NCI-H1436 (cell line): Measurements from ENCODE around the gene NME8.
A peak's percentile ranks its signal among the peaks of the same experiment; 100 is the strongest.
"Not testable (repeated sequence)": the region's sequence is repeated elsewhere in the genome, so short reads cannot be mapped to it uniquely, and the experiment has no call there.

Experiments
- DNase-seq: peaks from one replicate; lab custom pipeline; 2025; lab: John Stamatoyannopoulos, UW

NME8 gene, protein sequence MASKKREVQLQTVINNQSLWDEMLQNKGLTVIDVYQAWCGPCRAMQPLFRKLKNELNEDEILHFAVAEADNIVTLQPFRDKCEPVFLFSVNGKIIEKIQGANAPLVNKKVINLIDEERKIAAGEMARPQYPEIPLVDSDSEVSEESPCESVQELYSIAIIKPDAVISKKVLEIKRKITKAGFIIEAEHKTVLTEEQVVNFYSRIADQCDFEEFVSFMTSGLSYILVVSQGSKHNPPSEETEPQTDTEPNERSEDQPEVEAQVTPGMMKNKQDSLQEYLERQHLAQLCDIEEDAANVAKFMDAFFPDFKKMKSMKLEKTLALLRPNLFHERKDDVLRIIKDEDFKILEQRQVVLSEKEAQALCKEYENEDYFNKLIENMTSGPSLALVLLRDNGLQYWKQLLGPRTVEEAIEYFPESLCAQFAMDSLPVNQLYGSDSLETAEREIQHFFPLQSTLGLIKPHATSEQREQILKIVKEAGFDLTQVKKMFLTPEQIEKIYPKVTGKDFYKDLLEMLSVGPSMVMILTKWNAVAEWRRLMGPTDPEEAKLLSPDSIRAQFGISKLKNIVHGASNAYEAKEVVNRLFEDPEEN

DNA sequence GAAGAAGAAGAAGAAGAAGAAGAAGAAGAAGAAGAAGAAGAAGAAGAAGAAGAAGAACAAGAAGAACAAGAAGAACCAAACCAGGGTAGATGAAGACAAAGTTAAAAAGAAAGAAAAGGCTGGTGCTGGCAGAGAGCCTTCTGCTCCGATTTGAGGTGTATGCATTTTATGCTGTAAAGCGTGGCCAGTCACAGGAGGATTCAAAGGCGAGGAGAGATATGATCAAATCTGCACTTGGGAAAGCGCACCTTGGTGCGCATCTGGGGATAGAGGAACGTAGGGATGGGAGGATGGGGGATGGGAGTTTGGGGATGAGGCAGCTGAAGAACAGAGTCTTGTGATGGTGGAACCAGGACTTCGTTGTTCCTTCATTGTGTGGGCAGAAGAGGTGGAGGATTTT lies at the start of gene NME8:
Gene NME8, plus strand, starts transcription at position 301 of the 400 bp plus-strand sequence. CDS start 1,670 bp downstream, outside the sequence.
- DNase-seq: no peak

DNA sequence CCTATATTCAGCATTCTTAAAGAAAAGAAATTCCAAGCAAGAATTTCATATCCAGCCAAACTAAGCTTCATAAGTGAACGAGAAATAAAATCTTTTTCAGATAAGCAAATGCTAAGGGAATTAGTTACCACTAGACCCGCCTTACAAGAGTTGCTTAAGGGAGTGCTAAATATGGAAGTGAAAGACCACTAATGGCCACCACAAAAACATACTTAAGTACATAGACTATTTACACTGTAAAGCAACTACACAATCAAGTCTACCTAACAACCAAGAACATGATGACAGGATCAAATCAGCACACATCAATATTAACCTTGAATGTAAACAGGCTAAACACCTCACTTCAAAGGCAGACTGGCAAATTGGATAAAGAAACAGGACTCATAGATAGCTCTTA lies 42.2 kb upstream of the NME8 start:
- DNase-seq: no peak

DNA sequence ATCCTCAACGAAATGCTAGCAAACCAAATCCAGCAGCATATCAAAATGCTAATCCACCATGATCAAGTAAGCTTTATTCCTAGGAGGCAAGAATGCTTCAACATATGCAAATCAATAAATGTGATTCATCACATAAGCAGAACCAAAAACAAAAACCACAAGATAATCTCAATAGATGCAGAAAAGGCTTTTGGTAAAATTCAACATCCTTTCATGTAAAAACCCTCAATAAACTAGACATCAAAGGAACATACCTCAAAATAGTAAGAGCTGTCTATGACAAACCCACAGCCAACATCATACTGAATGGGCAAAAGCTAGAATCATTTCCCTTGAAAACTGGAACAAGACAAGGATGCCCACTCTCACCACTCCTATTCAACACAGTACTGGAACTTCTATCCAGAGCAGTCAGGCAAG lies 36.2 kb upstream of the NME8 start:
- not testable (repeated sequence) for DNase-seq

DNA sequence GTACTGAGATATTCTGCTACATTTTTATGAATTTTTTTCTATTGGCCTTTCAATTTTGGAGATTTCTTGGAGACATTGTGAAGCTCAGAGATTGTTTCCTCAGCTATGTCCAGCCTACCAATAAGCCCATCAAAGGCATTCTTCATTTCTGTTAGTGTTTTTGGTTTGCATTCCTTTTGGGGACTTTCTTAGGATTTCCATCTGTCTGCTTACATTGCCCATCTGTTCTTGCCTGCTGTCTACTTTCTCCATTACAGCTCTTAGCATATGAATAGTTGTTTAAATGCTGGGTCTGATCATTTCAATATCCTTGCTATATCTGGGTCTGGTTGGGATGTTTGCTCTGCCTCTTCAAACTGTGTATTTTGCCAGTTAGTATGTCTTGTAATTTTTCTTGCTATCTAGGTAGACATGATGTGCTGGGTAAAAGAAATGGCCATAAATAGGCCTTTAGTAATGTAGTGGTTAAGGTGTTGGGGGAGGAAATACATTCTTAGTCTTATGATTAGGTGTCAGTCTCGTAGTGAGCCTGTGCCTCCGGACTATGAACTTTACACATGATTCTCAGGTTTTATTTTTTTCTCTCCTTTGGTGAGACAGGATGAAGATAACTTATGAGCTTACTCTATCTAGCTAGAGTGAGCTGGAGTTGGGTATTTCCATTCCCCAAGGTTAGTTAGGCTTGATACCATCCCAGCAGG lies 32.6 kb upstream of the NME8 start:
- no peak for DNase-seq

DNA sequence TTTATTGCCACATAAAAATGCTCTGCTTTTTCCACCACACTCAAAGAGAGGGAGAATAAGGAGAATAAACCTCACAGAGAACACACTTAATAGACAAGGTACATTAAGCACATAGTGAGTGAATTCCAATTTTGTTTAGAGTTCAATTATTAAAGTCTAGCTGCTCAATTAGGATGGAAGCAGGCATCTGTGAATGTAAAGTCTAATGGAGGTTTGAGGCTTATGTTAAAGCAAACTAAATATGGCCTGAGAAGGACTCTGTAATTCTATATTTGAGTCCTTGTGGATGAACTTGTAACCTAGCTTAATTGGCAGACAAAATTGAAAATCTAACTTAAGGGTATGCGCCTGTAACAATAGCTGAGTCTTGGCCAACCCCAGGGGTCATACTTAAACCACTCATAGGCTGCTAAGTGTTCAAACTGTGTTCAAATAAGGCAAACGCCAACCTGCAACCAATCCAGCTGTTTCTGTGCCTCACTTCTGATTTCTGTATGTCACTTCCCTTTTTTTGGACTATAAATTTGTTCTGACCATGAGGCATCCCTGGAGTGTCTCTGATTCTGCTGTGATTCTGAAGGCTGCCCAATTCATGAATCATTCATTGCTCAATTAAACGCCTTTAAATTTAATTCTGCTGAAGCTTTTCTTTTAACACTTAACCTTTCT lies 31.3 kb upstream of the NME8 start:
- DNase-seq: no peak

DNA sequence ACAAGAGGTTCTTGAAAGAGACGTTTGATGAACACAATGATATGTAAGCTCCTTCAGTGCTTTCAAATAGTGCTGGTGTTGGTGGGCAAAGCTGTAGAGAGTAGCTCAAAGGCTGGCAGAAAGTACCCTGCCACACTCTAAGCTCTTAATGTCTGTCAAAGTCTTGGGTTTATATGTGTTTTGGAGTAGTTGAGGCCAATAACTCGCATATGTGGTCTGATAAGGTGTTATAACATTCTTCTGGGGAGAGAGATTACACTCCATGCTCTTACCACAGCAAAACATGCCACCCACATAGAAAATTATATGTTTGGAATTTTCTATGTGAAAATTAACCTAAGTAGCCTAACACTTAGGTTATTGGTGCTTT lies 30.8 kb upstream of the NME8 start:
- no peak for DNase-seq

DNA sequence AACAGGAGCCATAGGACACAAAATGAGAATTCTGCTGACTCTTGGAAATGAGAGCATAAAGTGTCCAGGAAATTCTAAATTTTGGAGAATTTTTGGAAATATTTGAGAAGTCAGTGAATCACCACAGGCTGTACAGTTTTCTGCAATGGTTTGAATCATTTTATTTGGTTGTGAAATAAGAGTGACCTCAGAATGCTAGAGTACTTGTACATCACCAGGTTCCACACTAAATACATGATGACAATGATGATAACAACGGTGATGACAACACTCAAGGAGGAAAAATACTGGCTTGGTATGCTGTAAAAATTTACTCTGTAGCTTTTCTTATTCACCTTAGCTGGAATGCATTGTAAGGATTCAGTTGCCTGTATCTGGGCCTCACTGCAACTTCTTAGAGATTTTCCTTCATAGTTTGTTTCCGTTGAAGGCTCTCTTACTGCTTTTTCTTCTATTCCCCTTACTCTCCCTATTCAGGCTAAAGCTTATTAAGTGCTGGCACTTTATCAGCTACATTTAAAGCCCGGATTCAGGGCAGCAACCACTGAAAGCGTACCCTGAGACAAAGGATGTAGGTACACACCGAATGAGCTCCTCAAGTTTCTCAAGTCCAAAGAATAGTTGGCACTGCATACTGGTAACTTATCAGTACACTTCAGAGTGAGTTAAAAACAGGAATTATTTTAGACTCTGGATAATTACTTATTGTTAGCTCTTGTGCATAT lies 30.2 kb upstream of the NME8 start:
- no peak for DNase-seq

DNA sequence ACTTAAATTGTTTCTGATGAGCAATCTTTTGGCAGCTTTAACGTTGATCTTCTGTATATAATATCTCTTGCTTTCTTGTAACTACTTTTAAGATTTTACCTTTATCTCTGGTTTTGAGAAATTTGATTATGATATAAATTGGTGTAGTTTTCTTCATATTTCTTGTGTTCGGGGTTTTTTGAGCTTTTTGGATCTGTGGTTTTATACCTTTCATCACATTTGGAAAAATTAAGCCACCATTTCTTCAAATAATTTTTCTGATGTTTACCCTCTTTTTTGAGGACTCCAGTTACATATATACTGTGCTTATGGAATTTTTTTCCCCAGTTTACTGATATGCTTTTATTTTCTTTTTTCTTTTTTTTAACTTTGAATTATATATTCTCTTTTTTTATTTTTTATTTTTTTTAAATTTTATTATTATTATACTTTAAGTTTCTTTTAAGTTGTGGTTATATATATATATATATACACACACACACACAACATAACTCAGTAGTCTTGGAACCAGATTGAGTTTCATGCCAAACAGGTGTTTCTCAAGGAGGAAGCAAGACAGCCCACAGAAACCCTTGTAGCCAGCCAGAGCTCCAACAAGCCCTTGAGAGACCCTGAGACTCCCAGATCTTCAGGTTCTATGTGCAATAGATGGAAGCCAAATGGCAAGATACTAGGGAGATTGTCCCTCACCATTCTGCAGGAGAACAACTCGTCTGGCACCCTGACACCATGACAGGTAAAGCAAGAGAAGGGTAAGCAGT lies 27.5 kb upstream of the NME8 start:
- DNase-seq: no peak

DNA sequence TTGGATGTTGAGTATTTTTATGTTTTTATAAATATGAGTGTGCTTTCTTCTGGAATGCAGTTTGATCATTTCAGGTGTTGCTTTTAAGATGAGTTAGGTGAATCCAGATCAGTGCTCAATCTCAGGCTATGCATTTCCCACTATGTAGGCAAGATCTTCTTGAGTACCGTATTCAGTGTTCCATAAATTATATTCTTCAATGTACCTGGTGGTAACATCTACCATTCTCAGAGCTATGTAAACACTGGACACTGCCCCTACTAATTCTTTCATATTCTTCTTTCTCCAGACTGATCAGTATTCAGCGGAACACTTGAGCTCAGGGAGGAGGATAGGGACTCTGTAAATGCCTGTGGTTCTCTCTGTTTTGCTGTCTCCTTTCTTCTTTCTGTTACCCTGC lies 25.5 kb upstream of the NME8 start:
- no peak for DNase-seq

DNA sequence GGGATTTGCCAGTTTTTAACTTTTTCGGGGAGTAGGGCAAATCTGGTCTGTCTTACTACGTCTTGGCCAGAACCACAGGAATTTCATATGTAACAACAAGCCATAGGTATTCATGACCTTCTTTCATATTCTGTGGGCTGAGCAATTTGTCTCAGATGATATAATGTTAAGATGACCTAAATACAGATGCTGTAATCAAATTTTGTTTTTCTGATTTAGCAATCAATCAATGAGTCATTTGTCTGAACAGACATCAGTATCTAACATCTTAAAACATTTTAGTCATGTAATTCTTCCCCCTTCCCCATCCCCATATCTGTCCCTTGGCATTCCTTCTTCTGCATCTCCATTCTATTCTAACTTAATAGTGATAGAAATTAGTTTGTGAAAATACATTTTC lies 24.8 kb upstream of the NME8 start:
- no peak for DNase-seq

DNA sequence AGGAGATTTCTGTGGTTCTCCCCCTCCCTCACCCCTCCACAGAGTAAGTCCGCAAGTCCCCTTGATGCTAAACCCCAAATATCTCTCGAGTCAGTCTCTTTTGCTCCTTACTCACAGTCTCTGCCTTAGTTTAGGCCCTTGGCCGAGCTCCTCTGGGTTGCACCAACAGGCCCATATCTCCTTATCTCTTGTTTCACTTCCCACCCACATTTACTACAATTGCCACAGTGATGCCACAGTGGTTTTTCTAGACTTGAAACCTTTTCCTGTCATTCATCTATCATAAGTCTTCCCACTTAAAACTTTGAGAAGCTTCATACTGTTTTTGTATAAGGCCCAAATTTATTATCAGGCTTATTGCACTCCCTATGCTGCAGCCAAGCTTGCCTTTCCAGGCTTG lies 23.4 kb upstream of the NME8 start:
- no peak for DNase-seq

DNA sequence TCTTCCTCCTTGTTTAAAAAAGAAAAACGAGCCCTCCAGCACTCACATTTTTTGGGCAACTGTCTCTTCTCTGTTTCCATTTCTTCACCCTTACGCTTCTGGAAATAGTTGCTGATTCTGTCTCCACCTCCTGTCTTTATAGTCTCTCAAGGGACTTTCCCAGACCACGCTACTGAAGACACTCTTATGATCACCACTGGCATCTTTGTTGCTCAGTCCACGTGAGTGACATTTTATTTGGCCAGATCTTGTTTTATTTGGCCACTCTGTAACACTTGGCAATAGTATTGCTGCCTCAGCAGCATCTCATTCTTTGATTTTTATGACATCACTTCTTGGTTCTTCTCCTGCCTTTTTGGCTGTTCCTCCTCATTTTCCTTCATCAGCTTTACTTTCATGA lies 21.6 kb upstream of the NME8 start:
- no peak for DNase-seq

DNA sequence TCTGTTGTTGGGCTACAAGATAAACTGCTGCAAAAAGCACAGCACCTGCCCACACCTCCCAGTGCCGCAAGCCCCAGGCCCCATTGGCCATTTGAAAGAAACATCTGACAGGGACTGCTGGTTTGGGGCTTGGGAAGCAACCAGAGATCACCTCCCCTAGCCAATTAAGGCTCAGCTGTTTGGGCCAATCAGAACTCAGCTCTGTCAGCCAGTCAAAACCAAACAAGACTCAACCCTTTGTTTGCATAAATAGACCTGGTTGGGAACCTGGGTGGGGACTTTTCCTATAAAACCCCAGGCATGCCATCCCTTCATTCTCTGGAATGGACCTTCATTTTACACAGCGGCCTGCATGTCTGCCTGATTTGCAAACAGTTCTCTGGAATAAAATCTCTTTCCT lies 17.2 kb upstream of the NME8 start:
- no peak for DNase-seq

DNA sequence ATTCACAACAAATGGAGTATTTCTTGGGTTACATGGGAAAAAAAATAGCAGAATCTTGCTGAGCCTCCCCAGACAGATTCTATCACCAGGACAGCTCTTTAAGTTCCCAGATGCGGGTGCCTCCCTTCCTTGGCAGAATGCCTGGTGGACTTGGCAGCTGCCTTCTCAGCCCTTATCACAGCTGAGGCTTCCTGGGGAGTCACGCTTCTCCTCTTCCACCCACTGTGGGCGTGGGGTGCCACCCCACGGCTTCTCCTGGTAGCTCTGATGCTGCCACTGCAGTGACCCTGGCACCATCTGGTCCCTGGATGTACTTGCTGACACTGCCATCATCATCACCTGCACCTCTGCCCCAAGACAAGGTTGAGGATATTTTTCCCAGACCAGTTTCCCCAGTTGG lies 16.2 kb upstream of the NME8 start:
- no peak for DNase-seq

DNA sequence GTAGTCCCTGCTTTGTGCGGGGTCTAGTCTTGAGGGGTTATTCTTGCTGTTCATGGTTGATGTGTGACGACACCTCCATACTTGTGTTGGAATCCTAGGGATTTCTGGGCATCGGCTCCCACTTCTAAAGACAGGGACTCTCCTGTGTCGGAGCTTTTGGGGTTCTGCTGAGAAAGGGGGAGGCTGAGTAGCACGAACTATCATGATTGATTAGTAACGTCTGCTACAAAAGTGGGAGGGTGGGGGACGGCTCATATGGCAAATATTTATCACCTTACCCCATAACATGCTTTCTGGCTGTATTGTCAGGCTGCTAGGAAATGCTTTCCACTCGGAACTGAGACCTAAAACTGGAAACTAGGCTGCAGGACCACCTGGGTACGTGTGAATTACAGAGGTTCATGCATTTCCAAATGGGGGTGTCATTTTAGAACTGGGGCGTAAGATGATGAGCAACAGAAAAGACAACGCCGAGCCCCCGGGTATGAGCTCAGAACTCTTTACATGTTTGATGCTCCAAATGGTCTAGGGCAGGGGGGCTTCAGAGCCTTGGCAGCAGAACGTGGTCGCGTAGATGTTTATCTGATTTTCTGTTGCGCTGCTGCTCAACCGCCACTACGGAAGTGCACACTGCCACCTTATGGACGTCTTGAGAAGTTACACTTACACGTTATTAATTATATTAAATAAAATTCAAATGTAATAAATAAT lies 15.1 kb upstream of the NME8 start:
- peak; percentile 29 for DNase-seq

DNA sequence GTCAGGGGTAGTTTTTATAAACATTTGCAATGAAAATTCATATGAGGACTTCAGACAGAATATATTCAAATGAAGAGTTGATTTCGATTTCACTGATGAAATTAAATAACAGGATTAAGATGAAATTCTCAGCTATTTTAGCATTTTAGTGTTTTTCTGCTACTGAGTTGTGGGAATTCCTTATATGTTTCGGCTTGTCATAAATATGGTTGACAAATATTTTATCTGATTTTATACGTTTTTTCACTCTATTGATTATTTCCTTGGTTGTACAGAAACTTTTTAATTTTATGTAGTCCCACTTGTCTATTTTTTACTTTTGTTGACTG lies 14.6 kb upstream of the NME8 start:
- no peak for DNase-seq

DNA sequence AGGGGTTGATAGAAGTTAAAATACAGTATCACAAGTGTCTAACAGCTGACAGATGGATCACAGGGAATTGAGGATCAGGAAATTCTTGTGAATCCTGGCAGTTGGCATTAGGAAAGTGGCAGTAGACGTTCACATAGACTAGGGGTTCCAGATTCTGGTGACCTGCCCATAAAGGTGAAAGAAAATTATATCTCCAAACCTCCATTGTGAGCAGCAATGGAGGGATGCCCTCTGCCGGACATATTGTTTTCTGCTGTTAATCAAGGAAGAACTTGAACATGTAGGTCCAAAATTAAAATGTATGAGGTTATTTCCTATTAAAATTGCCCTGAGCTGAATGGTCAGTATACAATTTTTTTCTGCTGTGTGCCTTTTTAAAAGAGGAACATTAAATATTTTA lies 5.1 kb downstream of the NME8 start:
- no peak for DNase-seq

DNA sequence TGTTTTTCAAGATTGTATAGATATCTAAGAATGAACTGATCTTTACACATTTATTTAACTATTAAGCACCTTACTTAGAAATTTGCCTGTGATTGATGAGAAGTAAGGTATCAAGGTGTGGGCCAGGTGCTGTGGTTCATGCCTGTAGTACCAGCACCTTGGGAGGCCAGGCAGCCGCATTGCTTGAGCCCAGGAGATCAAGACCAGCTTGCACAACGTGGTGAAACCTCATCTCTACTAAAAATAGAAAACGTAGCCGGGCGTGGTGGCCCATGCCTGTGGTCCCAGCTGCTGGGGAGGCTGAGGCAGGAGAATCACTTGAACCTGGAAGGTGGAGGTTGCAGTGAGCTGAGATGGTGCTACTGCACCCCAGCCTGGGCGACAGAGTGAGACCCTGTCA lies 33.7 kb downstream of the NME8 start:
- DNase-seq: no peak

DNA sequence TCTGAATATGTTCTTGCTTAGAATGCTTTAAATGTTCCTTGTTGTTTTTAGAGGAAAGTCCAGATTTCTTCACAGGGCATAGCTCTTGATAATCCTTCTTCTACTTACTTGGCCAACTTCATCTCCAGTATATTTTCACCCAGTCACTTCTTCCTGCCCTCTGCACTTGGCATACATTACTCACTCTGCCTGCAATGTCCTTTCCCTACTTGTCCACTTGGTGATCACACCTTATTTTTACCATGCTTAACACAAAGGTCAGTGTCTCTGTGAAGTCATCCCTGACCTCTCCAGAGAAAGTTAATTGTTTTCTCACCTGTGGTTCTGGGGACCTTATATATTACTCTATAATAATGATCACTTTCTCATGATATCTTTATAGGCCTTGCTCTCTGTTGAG lies 45.0 kb downstream of the NME8 start:
- no peak for DNase-seq

DNA sequence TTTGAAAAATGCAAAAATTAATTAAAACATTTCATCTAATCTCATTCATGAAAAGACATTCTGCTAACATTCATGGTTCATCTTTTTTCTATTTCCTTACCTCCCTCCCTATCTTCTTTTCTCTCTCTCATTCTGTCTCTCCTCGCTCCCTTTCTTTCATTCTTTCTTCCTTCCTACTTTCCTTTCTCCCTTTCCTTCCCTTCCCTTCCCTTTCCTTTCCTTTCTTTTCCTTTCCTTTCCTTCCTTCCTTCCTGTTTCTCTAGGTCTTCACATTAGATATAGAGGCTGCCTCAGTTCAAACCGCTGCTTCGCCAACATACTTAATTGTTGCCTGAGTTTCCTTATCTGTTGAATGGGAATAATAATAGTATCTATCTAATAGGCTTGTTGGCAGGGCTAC lies 46.3 kb downstream of the NME8 start:
- DNase-seq: no peak

DNA sequence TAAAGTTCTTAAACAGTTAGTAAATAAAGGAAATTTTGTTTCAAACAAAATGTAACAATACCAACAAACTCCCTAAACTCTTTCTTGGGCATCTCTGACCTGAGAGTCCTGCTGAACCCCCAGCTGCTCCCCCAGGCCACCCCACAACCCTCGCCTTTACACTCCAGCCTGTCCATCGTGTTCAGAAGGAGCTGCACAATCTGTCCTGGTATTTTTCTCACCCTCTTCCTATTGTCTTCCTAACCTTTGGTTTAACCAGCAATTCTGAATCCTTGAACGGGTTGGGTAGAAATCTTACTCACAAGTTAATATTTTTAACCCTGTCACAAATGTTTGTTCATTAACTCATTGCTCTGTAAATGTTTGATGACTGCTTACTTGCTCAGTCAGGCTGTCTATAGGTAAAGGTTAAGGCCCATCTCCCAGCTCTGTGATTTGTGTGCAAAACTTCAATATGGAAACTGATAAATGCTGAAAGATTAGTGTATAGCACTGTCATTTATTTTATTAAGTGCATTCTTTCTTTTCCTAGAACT lies 51.4 kb downstream of the NME8 start:
- DNase-seq: no peak
